MM.1S (cell line): ENCODE measurements around the gene MYH14.

Experiments used
- CTCF ChIP-seq: fragments of 300-600 bp; sonication (generic); IDR thresholded peaks from 2 replicates; pipeline ENCODE4 v1.5.1; 2016; ENCODE audit warnings: antibody characterized with exemption, low read length, mixed read lengths
- EZH2 ChIP-seq: fragments of 300-600 bp; sonication (generic); optimal IDR thresholded peaks from 2 replicates; pipeline ENCODE3; 2017; ENCODE audit warnings: low read depth, mild to moderate bottlenecking, antibody characterized with exemption, low read length, mixed read lengths
- EZH2phosphoT487 ChIP-seq: fragments of 300-600 bp; sonication (generic); IDR thresholded peaks from 2 replicates; pipeline ENCODE4 v1.6.1; 2018; ENCODE audit warnings: antibody characterized with exemption, low read length

DNA sequence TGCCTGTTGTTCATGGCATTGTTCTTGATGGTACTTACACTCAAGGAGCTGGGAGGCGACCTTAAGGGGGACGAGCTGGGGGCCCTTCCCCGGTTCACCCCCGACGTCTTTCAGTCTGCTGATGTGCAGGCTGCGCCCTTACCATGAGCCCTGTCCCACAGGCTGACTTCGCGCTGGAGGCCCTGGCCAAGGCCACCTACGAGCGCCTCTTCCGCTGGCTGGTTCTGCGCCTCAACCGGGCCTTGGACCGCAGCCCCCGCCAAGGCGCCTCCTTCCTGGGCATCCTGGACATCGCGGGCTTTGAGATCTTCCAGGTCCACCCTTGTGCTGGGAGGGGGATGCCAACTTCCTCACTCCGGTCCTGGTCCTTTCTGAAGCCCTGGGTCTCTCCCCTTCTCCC, 45.4 kb downstream of the MYH14 start:
- no peak for TF ChIP-seq CTCF
- TF ChIP-seq EZH2, result no peak
- no peak for TF ChIP-seq EZH2phosphoT487
